Ectodermal cell (in vitro differentiated cells): ENCODE measurements around the gene STRADB.
"Not testable (repeated sequence)": the region's sequence is repeated elsewhere in the genome, so short reads cannot be mapped to it uniquely, and the experiment has no call there.

Experiments
- H3K27ac ChIP-seq: 2 replicates; pipeline ENCODE4 v1.7.0; 2013; ENCODE audit warnings: mild to moderate bottlenecking, low read depth, low read length; ENCODE audit not compliant: insufficient read depth, poor library complexity, severe bottlenecking
- H3K27me3 ChIP-seq: 2 replicates; pipeline ENCODE4 v1.7.0; 2013; ENCODE audit warnings: mild to moderate bottlenecking, low read length; ENCODE audit not compliant: insufficient read depth, control insufficient read depth, poor library complexity, severe bottlenecking
- H3K36me3 ChIP-seq: one replicate; pipeline ENCODE4 v1.7.0; 2013; ENCODE audit warnings: low read length; ENCODE audit not compliant: control insufficient read depth, insufficient read depth
- H3K4me1 ChIP-seq: one replicate; pipeline ENCODE4 v1.7.0; 2013; ENCODE audit warnings: low read length; ENCODE audit not compliant: control insufficient read depth, insufficient read depth
- H3K4me3 ChIP-seq: 2 replicates; pipeline ENCODE4 v1.7.0; 2013; ENCODE audit warnings: low read depth, low read length, control low read depth; ENCODE audit not compliant: insufficient read depth
- H3K9me3 ChIP-seq: 2 replicates; pipeline ENCODE4 v1.7.0; 2013; ENCODE audit warnings: mild to moderate bottlenecking, low read length, moderate library complexity; ENCODE audit not compliant: control insufficient read depth
- WGBS, 2 experiments: methylation state at CpG; one replicate each; pipeline ENCODE4 v1.1.7; 2013; ENCODE audit warnings: missing lambda C conversion rate in 2 of 2; 5-methylcytosine and 5-hydroxymethylcytosine counted together

STRADB gene

DNA sequence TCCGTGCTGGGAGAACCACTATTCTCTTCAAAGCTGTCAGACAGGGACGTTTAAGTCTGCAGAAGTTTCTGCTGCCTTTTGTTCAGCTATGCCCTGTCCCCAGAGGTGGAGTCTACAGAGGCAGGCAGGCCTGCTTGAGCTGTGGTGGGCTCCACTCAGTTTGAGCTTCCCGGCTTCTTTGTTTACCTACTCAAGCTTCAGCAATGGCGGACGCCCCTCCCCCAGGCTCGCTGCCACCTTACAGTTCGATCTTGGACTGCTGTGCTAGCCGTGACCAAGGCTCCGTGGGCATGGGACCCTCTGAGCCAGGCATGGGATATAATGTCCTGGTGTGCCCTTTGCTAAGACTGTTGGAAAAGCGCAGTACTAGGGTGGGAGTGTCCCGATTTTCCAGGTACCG, 21.2 kb upstream of the STRADB start:
- H3K4me3 ChIP-seq, H3K4me1 ChIP-seq, H3K9me3 ChIP-seq, H3K27ac ChIP-seq, H3K27me3 ChIP-seq, H3K36me3 ChIP-seq: not testable (repeated sequence)
- WGBS, 2 experiments, result 94 to 96% methylated on average over 12 of the region's 12 CpGs

- no peaks in the 10 kb centered on the region for H3K9me3 ChIP-seq
- WGBS, 2 experiments, result 74 to 77% methylated on average over 5 of the region's 5 CpGs
- H3K27me3 ChIP-seq, result no peaks in the 10 kb centered on the region
- no peaks in the 10 kb centered on the region for H3K4me1 ChIP-seq
- H3K36me3 ChIP-seq, result no peaks in the 10 kb centered on the region
- no peak overlapping the region for H3K27ac ChIP-seq
- H3K4me3 ChIP-seq, result no peak overlapping the region
Observed at GRCh38 chr2:201430839-201431238, 20.7 kb upstream of the STRADB start.

- H3K4me3 ChIP-seq, result no peak overlapping the region
- no peak overlapping the region for H3K27ac ChIP-seq
- no peaks in the 10 kb centered on the region for H3K36me3 ChIP-seq
- H3K4me1 ChIP-seq, result no peaks in the 10 kb centered on the region
- no peaks in the 10 kb centered on the region for H3K9me3 ChIP-seq
- no peaks in the 10 kb centered on the region for H3K27me3 ChIP-seq
- WGBS, 2 experiments, result 90 to 94% methylated on average over 4 of the region's 4 CpGs
Observed at GRCh38 chr2:201432038-201432620, 19.4 kb upstream of the STRADB start.

DNA sequence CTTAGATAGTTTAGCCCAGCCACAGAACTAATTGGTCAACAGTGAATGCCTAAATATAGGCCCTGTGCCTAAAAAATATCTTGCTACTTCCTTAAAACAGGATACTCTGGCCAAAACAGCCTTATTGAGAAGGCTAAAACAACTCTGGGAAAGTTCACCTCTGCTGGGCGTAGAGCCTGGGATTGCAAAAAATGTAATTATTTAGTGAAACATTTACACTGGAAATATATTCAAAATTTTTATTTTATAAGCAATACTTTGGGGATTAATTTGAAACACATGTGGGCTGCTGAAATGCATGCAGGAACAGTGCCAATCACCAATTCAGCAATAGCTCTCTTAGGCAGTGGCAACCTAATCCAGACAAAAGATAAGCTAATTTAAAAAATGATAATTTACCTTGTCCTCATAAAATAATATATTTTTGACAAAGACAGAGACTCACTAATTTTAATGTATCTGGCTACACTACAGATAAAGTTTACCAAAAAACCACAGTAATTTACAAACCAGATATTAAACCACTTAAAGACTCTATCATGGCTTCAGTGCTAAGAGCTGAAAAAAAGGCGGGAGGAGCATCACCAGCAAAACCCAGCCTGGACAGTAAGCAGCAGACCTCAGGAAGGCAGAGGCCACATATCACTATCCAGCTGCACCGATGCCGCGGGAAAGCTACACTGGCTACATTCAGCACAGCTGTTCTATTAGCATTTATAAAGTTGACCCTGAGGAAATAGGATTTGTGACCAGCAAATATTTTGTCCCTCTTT, 18.7 kb upstream of the STRADB start:
- WGBS, 2 experiments, result 96 to 97% methylated on average over 4 to 5 of the region's 5 CpGs

DNA sequence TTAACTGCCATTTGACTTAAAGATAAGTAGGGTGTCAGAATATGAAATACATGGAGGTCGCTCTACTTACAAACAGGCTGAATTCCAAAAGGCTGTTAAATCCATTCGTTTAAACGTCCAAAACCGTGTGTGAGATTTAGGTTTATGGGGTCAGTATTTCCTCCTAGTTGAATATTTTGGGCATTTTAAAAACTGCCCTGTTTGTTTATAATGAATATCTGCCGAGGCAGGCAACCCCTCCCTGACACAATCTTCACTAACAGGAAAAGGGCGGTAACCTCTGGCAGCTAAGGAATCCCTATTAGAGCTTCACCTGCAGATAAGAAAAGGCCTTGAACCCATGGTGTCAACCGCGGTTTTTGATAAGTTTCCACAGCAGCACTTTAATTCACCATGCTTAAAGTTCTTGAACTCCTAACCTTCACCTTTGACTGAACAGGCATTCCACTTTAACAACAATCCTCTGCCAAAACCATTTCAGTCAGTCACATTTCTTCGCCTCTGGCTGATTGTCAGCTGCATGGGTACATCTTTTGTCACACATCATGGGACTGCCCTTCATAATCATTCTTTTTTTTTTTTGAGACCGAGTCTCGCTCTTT, 18.0 kb upstream of the STRADB start:
- Histone ChIP-seq H3K27me3 (no peaks in the 10 kb centered on the region), H3K36me3 (no peaks in the 10 kb centered on the region), H3K9me3 (no peaks in the 10 kb centered on the region), H3K4me3 (no peak overlapping the region), H3K4me1 (no peaks in the 10 kb centered on the region), H3K27ac (no peak overlapping the region)
- WGBS, 2 experiments, result 88% methylated on average over 11 of the region's 11 CpGs

More for the DNA sequence above, 18.7 kb upstream of the STRADB start:
- Histone ChIP-seq H3K27me3 (no peaks in the 10 kb centered on the region), H3K9me3 (no peaks in the 10 kb centered on the region), H3K4me3 (no peak overlapping the region), H3K27ac (no peak overlapping the region), H3K4me1 (no peaks in the 10 kb centered on the region), H3K36me3 (no peaks in the 10 kb centered on the region)

DNA sequence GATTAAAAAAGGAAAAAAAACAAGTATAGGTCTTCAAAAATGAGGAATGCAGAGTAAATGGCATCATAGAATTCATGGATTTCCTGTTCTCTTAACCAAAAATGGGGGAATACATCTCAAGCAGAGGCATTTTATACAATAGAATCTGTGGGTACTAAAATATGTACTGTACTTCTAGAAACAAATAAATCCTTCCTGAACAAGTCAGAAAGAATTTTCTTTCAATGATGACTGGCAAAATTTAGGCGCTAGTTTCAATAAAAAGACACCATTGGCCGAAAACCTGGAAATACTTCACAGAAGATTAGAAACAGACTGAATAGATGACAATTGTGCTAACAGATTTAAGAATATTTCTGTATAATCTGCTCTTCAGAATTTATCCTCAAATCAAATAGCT, 15.4 kb upstream of the STRADB start:
- Histone ChIP-seq H3K36me3 (no peaks in the 10 kb centered on the region), H3K4me1 (no peaks in the 10 kb centered on the region), H3K9me3 (no peaks in the 10 kb centered on the region), H3K4me3 (no peak overlapping the region), H3K27me3 (no peaks in the 10 kb centered on the region), H3K27ac (no peak overlapping the region)
- WGBS, 2 experiments, result 91 to 95% methylated on average over 2 of the region's 2 CpGs

DNA sequence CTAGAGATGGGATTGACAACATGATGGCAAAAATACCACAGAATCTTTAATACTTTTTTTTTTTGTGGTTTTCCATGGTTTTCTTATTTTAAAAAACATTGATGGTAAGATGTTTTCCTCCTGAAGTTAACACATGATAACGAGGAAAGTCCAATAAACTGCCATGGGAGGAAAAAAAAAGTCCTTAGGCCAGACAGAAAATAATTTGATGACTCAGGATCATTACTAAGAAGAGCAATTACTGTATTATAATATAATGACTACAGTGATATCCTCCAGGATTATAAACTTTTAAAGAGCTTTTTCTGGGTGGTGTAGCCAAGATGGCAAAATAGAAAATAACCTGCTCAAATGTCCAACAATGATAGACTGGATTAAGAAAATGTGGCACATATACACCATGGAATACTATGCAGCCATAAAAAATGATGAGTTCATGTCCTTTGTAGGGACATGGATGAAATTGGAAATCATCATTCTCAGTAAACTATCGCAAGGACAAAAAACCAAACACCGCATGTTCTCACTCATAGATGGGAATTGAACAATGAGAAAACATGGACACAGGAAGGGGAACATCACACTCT, 12.1 kb upstream of the STRADB start:
- WGBS, 2 experiments, result 93 to 100% methylated on average over 1 of the region's 3 CpGs
- not testable (repeated sequence) for H3K4me1 ChIP-seq, H3K4me3 ChIP-seq, H3K27ac ChIP-seq, H3K36me3 ChIP-seq, H3K9me3 ChIP-seq, H3K27me3 ChIP-seq

- H3K36me3 ChIP-seq, result no peaks in the 10 kb centered on the region
- H3K4me1 ChIP-seq, result no peaks in the 10 kb centered on the region
- H3K27me3 ChIP-seq, result no peaks in the 10 kb centered on the region
- no peak overlapping the region for H3K27ac ChIP-seq
- H3K9me3 ChIP-seq, result no peaks in the 10 kb centered on the region
- WGBS, 2 experiments, result 89 to 91% methylated on average over 1 of the region's 1 CpG
- no peak overlapping the region for H3K4me3 ChIP-seq
Observed at GRCh38 chr2:201440182-201440581, 11.4 kb upstream of the STRADB start.

GRCh38 chr2:201441409-201441808, 10.1 kb upstream of the STRADB start:
- WGBS, 2 experiments, result 91 to 94% methylated on average over 7 of the region's 7 CpGs
- H3K27ac ChIP-seq, result no peak overlapping the region

DNA sequence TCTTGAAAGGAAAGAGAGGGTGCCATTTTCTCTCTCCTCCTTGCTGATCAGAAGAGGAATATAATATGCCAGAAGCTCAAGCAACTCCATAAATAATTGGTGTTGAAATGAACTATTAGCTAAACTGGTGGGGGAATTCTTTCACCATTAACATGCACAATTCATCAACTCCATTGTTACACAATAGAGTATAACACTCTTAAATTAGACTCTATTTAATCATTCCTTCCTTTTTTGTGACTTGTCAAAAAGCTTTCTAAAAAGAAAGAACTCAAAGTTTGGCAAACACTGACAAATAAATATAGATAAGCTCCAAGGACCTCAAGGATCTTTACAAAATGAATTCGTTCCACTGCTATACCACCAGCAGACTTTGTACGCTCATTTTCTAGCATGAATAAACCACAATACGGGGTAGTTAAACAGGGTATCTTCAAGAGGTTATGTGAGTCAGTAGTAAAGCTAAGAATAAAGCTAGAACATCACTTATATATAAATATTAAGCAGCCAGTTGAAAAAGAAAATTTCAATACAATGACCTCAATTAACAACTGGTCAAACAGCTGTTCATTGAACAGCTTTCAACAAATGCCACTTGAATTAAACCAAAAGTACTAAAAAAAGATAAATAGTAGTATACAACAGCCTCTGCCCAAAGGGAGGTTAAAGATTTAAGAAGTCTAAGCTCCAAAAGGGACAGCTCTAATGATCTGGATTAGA, 6.6 kb upstream of the STRADB start:
- no peak overlapping the region for H3K4me3 ChIP-seq

More at GRCh38 chr2:201441409-201441808, 10.1 kb upstream of the STRADB start:
- no peaks in the 10 kb centered on the region for H3K36me3 ChIP-seq
- no peak overlapping the region for H3K4me3 ChIP-seq
- no peaks in the 10 kb centered on the region for H3K27me3 ChIP-seq
- no peaks in the 10 kb centered on the region for H3K4me1 ChIP-seq
- H3K9me3 ChIP-seq, result no peaks in the 10 kb centered on the region

More for the DNA sequence above, 6.6 kb upstream of the STRADB start:
- H3K9me3 ChIP-seq, result no peaks in the 10 kb centered on the region
- H3K27ac ChIP-seq, result no peak overlapping the region
- H3K36me3 ChIP-seq, result no peaks in the 10 kb centered on the region
- no peaks in the 10 kb centered on the region for H3K4me1 ChIP-seq
- WGBS, 2 experiments, result 96% methylated on average over 2 to 3 of the region's 3 CpGs
- H3K27me3 ChIP-seq, result no peaks in the 10 kb centered on the region
